Stimulated activated CD8-positive, alpha-beta memory T cell treated with anti-CD3 and anti-CD28 coated beads, Interleukin-15, amount 100 ng/mL, for 48 hours (primary cell): ENCODE results near the gene APBB2.
"Not testable (repeated sequence)": the region's sequence is repeated elsewhere in the genome, so short reads cannot be mapped to it uniquely, and the experiment has no call there.

Experiments used
- DNase-seq, 2 donors: peaks; one replicate each; pipeline ENCODE4 v3.0.0-alpha.2; 2020; ENCODE audit warnings: low read depth in 2 of 2

The APBB2 gene

GRCh38 chr4:41015016-41015675 lies 199.2 kb downstream of the APBB2 start:
- DNase-seq = no peak

GRCh38 chr4:41014158-41014557 lies 200.2 kb downstream of the APBB2 start:
- no peak for DNase-seq

- DNase-seq = no peak
Measured at GRCh38 chr4:41013746-41014145, 200.6 kb downstream of the APBB2 start.

GRCh38 chr4:41012911-41013310 lies 201.4 kb downstream of the APBB2 start:
- no peak for DNase-seq

GRCh38 chr4:41012293-41012692 lies 202.0 kb downstream of the APBB2 start:
- no peak for DNase-seq

DNA sequence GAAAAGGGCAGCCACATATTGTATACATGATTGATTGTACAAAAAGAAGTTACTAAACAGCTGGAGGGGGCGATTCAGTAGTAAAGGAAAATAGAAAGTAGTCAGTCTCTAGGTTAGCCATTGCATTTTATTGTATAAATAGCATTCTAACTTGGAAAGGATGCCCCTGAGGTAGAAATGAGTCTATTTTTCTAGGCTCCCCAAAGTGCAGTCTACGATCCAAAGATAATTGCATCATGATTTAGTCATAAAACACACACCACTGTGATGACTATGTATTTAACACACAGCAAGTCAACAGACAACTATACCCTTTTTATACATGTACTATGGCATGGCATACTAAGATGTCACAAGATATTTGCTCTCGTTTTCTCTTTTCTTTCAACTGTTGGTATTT lies 204.9 kb downstream of the APBB2 start:
- no peak for DNase-seq

- no peak for DNase-seq
Measured at GRCh38 chr4:41006141-41006540, 208.2 kb downstream of the APBB2 start.

GRCh38 chr4:41002309-41002708 lies 212.0 kb downstream of the APBB2 start:
- DNase-seq = no peak

GRCh38 chr4:41000356-41000755 lies 214.0 kb downstream of the APBB2 start:
- no peak for DNase-seq

GRCh38 chr4:40998675-40999358 lies 215.5 kb downstream of the APBB2 start:
- DNase-seq = no peak

GRCh38 chr4:40995850-40996249 lies 218.5 kb downstream of the APBB2 start:
- DNase-seq = no peak

GRCh38 chr4:40994321-40994720 lies 220.0 kb downstream of the APBB2 start:
- DNase-seq = not testable (repeated sequence)

DNA sequence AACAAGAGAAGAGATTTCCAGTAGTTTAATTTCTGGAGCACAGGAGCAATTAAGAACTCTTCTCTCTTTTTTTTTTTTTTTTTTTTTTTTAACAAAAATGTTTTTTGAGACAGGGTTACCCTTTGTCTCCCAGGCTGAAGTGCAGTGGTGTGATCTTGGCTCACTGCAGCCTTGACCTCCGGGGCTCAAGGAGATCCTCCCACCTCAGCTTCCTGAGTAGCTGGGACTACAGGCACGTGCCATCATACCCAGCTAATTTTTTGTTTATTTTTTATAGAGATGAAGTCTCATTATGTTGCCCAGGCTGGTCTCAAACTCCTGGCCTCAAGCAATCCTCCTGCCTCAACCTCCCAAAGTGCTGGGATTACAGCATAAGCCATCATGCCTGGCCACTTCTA lies 221.0 kb downstream of the APBB2 start:
- not testable (repeated sequence) for DNase-seq

DNA sequence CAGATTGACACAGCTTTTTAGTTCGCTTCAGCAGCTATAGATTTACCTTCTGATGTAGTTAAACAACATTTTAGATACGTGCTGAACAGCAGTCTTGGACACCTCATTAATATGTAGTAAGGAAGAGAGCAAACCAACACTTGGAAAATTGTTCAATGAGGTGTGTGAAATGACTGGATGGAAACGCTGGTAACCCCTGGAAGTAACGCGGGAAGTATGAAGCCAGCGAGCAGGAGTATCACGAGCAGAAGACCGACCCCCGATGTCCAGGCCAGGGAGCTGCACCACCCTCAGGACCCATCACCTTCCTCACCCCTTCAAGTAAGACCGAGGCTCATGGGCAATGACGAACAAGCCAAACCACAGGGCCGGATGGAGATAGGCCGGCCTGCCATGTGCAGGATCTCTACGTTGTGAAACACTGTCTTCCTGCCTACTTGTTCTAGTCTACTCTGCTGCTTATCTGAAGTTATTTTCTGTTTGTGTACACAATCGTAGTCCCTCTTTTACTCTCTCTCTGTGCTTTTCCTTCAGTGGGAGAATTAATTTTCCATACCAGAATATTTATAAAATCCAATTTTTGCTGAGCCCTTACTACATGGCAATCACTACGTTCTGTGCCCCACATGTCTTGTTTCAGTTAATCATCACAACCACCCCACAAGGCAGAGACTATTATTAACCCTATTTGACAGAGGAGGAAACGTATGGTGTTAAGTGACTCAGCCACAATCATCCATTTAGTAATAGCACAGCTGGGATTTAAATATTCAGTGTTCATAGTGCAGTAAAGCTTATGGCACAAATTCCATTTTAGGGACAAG lies 221.7 kb downstream of the APBB2 start:
- DNase-seq = no peak

DNA sequence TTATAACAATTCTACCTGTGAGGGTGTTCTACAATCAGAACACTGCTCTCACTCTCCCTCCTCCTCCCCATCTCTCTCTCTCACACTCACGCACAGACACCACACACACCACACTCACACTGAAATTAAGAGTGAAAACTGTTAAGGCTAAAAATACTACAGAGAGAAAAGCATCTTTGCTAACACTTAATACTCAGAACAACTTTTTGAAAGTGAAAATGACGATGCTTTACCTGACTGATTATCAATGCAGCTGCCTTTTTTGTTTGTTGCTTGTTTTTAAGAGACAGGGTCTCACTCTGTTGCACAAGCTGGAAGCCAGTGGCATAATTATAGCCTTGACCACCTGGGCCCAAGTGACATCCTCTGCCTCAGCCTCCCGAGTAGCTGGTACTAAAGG lies 222.4 kb downstream of the APBB2 start:
- DNase-seq = no peak

GRCh38 chr4:40990899-40991265 lies 223.5 kb downstream of the APBB2 start:
- no peak for DNase-seq

GRCh38 chr4:40990236-40990898 lies 224.0 kb downstream of the APBB2 start:
- no peak for DNase-seq

- no peak for DNase-seq
Measured at GRCh38 chr4:40987151-40987550, 227.2 kb downstream of the APBB2 start.

GRCh38 chr4:40986375-40986774 lies 228.0 kb downstream of the APBB2 start:
- no peak for DNase-seq

- no peak for DNase-seq
Measured at GRCh38 chr4:40984051-40984450, 230.3 kb downstream of the APBB2 start.

- DNase-seq = no peak
Measured at GRCh38 chr4:40980318-40980883, 233.9 kb downstream of the APBB2 start.

DNA sequence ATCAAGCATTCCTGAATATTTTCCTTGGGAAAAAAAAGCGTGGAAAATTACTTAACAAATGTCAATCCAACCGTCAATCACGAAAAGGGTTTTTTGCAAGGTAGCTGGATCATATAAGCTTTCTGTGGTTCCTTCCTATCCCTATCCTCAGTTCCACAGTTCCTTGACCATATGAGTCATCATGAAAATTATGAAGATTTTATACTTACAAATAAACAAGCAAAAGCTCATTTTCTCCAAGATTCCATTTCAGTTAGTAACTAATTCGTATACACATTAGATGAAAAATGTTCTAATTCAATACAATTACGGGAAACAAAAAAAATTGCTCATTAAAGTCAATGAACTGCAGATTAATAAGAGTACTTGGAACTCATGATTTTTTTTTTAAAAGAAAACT lies 235.8 kb downstream of the APBB2 start:
- DNase-seq = no peak
